C4-2B (cell line): ENCODE measurements around the gene UBE2E2.

ENCODE experiments used
- CTCF ChIP-seq: fragments of 450-650 bp; conservative IDR thresholded peaks from 2 replicates; pipeline ENCODE4 v1.5.1; 2017; ENCODE audit warnings: mild to moderate bottlenecking
- ZFX ChIP-seq: fragments of 450-650 bp; IDR thresholded peaks from 2 replicates; pipeline ENCODE4 v1.6.1; 2017

GRCh38 chr3:23519314-23520208 lies 316.4 kb downstream of the UBE2E2 start:
- TF ChIP-seq CTCF (no peak), ZFX (no peak)
